ENCODE data around the gene DOK4.

GRCh38 chr16:57446531-57447185, 39.6 kb downstream of the DOK4 start:
- TF ChIP-seq CTCF (conservative IDR thresholded peaks at IDR 0.05): 0 out of 2 replicates have a peak, but pooled peaks have one; percentile 16
- TF ChIP-seq EZH2 (IDR thresholded peaks at IDR 0.05; ENCODE audit: low read depth): no peak
